Activated CD4-positive, CD25-positive, alpha-beta regulatory T cell (primary cell): ENCODE data around the gene TOR4A.

Experiments used
- DNase-seq, 4 experiments: peaks; one replicate each; lab custom pipeline; 2025; lab: John Stamatoyannopoulos, UW

TOR4A gene

DNA sequence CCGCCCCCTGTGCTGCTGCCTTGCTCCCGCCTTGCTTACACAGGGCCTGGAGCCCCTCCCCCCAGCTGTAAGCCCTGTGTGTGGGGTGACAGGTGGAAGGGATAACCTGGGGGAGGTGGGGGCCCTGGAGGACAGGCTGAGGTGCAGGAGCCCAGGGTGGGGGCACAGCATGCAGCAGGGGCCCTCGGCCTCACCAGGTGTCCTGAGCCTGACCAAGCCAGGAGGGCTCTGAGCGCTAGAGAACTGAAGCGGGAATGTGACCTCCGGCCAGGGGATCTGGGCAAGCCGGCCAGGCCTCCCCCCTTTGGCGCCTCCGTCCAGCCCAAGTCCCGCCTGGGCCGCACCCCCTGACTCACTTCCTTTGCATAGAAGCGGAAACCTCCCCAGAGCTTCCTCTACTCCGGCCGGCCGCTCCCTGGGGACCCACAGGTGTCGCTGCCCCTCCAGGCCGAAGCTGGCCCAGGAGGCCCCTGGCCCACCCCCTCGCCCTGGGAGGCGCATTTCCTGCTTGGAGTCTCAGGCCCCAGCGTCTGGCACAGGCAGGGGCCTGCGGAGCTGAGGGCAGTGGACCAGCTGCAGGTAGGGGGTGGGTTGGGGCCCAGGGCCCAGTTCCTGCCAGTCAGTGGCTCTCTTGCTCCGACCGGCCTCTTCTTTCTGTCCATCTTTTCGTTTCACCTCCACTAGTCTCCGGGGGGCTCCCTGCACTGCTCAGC lies at the start of gene TOR4A:
Gene TOR4A, plus strand, starts transcription at position 398 of the 713 bp plus-strand sequence. CDS start 964 bp downstream, outside the sequence.
- DNase-seq = peak in 2 of 4 experiments; percentile 32 to 36

DNA sequence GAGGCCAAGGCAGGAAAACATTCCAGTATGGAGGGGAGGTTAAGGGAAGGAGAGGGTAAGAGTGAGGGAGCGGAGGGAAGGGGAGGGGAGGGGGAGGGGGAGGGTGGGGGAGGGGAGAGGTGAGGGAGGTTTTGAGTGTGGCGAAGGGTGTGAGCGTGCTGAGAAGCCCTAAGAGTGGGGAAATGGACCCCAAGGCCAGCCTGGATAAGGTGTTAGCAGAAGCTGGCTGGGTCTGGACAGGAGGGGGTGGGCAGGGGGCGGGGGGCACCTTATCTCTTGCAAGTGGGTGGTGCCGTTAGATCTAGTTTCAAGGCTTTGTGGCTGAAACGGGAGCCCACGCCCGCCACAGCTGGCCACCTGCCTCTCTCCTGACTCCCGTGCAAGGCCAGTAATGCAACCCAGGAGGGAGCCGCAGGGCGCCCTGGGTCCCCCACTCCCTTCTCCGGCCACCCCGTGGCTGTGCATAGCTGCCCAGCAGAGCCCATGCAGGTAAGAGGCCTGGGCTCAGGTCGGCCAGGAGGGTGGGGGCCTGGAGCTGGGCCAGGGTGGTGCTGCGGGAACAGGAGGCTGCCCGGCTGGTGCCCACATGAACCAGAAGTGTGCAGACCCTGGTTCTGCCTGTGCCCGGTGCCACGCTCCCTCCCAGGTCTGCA lies 49.5 kb upstream of the TOR4A start:
- DNase-seq = no peak

DNA sequence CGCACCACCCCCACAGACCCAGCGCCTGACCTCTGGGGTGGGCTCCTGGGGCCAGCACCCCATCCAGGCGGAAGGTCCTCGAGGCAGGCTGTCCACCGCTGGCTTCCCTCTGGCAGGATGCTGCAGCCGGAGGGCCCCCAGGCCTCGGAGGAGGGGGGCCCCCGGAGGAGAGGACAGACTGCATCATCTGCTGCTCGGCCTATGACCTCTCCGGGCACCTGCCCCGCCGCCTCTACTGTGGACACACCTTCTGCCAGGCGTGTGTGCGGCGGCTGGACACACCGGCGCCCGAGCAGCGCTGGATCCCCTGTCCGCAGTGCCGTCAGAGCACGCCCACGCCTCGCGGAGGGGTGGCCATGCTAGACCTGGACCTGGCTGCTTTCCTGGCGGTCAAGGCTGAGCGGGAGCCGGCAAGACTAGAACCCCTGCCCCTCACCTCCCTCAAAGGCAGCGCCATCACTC lies 49.0 kb upstream of the TOR4A start:
- no peak for DNase-seq

- DNase-seq = no peak
Observed at GRCh38 chr9:137228968-137229896, 48.3 kb upstream of the TOR4A start.

DNA sequence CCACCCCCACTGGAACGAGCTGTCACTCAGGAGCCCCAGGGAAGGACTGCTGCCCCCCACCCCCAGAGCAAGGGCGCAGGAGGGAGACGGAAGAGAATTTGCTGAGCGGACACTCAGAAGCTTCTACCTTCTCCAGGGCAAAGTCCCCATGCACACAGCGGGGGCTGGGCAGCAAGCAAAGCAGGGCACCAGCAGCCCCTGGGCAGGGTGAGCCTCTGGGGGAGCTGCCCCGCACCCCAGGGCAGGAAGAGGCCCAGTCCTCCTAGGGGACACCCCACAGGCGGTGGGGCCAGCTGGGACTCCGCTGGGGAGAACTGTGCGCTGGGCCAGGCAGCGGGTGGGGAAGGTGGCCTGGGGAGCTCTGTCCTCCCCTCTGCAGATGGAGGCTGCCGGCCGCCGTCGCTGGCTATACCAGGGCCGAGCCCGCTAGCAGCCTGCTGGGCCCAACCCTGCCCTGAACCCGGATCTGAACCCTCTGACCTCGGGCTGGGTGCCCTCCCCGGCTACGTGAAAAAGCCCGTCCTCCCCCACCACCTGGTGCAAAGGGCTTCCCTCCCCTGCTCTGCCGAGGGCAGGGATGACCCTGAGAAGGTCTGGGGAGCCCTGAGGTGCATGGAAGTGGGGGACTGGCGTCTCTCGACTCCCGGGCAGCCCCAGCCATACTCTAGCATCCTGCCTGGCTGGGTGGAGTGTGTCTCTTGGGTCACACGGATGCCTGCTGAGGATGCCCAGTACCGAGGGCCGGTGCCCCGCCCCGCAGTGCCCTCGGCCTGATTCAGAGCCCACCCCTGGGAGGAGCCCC lies 47.4 kb upstream of the TOR4A start:
- DNase-seq = no peak

DNA sequence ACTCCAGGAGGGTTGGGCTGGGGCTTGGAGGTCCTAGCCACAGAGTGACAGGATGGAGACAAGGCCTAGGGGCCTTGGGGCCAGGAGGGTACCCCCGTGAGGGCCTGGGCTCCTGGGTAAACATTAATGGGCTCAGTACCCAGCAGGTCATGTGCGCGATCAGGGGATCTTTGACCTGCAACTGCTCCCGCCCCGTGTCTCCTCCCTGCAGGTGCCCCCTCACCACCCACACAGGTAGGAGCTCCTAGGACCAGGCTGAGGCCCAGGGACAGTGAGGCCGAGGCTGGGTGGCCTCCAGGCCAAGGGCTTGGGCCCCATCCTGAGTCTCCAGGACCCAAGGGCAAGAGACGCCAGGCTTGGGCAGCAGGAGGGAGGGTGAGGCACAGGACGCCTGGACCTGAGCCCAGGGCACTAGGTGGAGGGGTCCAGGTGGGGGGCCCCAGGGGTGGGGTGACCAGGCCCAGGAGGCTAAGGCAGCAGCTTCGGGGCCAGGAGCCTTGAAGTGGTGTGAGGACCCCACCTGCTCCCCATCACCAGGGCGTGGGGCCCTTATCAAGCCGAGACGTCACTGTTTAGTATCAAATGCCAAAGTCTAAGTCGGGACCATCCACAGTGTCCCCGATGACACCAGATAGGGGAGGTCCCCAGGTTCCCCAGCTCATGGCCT lies 46.7 kb upstream of the TOR4A start, which contains the start of gene SLC34A3:
Gene SLC34A3, plus strand, starts transcription at position 197 of the 667 bp plus-strand sequence. CDS start 802 bp downstream, outside the sequence.
- no peak for DNase-seq

GRCh38 chr9:137231372-137232039 lies 46.0 kb upstream of the TOR4A start:
- no peak for DNase-seq

DNA sequence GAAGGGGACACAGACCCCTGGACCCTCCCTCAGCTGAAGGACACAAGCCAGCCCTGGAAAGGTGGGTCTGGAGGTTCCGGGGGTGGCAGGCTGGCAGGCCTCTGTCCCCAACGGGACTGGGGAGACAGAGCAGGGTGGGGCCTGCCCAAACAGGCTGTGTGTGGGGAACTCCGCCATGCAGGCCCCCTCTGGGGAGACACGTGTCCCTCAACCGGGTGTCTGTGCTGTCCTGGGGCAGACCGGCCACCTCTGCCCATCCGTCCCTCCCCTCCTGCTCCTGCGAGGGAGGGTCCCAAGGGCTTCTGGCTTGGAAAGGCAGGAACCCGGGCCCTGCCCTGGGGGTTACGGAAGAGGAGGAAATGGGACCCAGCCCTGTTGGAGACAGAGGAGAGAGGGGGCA lies 45.4 kb upstream of the TOR4A start:
- no peak for DNase-seq

DNA sequence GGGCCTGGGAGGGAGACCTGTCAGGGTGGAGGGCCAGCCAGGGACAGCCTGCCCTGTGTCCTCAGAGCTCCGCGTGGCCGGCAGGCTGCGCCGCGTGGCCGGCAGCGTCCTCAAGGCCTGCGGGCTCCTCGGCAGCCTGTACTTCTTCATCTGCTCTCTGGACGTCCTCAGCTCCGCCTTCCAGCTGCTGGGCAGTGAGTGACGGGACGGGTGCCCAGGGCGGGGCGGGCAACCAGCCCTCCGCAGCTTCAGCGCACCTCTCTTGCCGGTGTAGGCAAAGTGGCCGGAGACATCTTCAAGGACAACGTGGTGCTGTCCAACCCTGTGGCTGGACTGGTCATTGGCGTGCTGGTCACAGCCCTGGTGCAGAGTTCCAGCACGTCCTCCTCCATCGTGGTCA lies 45.0 kb upstream of the TOR4A start:
- DNase-seq = no peak

DNA sequence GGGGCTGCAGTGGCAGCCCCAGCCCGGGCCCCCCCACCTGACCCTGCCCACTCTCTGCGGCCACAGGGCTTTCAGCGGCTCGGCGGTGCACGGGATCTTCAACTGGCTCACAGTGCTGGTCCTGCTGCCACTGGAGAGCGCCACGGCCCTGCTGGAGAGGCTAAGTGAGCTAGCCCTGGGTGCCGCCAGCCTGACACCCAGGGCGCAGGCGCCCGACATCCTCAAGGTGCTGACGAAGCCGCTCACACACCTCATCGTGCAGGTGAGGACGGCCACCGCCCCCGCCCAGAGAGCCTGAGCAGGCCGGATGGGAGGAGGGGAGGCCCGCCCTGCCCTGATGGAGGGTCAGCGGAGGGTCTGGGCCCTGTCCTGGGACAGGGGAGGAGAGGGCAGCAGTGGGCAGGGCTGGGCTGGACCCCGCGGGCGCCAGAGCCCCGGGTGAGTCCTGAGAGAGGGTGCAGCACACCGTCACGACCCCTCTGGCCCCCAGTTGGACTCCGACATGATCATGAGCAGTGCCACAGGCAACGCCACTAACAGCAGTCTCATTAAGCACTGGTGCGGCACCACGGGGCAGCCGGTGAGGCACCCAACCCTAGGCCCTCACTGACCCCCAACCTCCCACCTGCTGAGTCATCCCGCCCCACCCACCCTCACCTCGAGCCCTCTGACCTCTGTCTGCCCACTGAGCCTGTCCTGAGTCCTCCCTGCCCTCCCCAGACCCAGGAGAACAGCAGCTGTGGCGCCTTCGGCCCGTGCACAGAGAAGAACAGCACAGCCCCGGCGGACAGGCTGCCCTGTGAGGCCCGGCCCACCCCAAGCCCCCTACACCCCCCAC lies 44.2 kb upstream of the TOR4A start:
- no peak for DNase-seq

DNA sequence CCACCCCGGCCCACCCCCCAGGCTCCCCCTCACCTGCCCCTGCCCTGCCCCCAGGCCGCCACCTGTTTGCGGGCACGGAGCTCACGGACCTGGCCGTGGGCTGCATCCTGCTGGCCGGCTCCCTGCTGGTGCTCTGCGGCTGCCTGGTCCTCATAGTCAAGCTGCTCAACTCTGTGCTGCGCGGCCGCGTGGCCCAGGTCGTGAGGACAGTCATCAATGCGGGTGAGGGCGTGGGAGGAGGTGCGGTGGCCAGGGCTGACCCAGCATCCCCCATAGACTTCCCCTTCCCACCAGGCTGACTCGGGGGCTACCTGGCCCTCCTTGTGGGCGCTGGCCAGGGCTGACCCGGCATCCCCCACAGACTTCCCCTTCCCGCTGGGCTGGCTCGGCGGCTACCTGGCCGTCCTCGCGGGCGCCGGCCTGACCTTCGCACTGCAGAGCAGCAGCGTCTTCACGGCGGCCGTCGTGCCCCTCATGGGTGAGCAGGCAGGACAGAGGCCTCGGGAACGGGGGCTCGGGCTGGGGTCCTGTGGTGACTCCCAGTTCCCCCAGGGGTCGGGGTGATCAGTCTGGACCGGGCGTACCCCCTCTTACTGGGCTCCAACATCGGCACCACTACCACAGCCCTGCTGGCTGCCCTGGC lies 43.4 kb upstream of the TOR4A start:
- no peak for DNase-seq

- DNase-seq = no peak
Observed at GRCh38 chr9:137234758-137235423, 42.6 kb upstream of the TOR4A start.

- no peak for DNase-seq
Observed at GRCh38 chr9:137235424-137236237, 41.9 kb upstream of the TOR4A start.

GRCh38 chr9:137236238-137236935 lies 41.1 kb upstream of the TOR4A start:
- peak; percentile 83 to 88 (median 86) for DNase-seq

GRCh38 chr9:137236936-137237421 lies 40.5 kb upstream of the TOR4A start:
- DNase-seq = no peak
